Mucosa of descending colon (tissue), 3 donors: Measurements from ENCODE around the gene NMNAT2. TPM values are rescaled to one million over a fixed set of nuclear protein-coding genes. Genes with fewer than 3 reads are reported as not detected.

Source experiments
- ATAC-seq: fragments of 200-7000 bp; cut with Tn5 transposase; one replicate; pipeline ENCODE4 v1.9.1; 2020; ENCODE audit warnings: mild to moderate bottlenecking, moderate library complexity
- DNase-seq, 3 donors: peaks; one replicate each; pipeline ENCODE4 v3.0.0-alpha.2; 2020
- H3K36me3 ChIP-seq: fragments of 200-600 bp; one replicate; pipeline ENCODE4 v1.8.0; 2021; ENCODE audit warnings: low read depth, mild to moderate bottlenecking
- H3K4me1 ChIP-seq: fragments of 200-600 bp; one replicate; pipeline ENCODE4 v1.8.0; 2021; ENCODE audit warnings: low read depth, mild to moderate bottlenecking
- H3K4me3 ChIP-seq: fragments of 200-600 bp; one replicate; pipeline ENCODE4 v1.8.0; 2021; ENCODE audit warnings: mild to moderate bottlenecking
- H3K9me3 ChIP-seq: fragments of 200-600 bp; one replicate; pipeline ENCODE4 v1.8.0; 2021; ENCODE audit warnings: mild to moderate bottlenecking
- intact Hi-C, 2 donors: fragments of 100-400 bp; cut with DNase I in 1 of 2; cut with micrococcal nuclease in 1 of 2; formaldehyde crosslinking; loops; one replicate each; pipeline versions ENCODE4 v1.11.0 to v1.11.1; 2022; cut with DNase I, micrococcal nuclease
- total RNA-seq, 3 donors: library from RNA; stranded (reverse); fragmentation: NEBNext Ultra II Directional in 2 of 3; extraction: Animal tissue kit (Norgen Biotek cat#: 25700) in 2 of 3; gene quantifications; one replicate each; pipeline versions ENCODE4 v1.2.1 to v1.2.4, GENCODE V29; 2021 to 2023
- TF ChIP-seq, protein P1 (sequence below): fragments of 200-600 bp; IDR thresholded peaks from one replicate; pipeline ENCODE4 v1.8.0; 2022; ENCODE audit warnings: antibody characterized with exemption, mild to moderate bottlenecking
- donor health status: DM: no; HTN: no; CAD: no; lungs with moderate emphysema.
- donor health status: DM: no; HTN: no; CAD: no.
- donor health status: DM: no; HTN: yes; CAD: no.

NMNAT2 gene
- total RNA-seq, 3 donors from 2014 or later = 0.29 to 3.6 (median 0.87) TPM

DNA sequence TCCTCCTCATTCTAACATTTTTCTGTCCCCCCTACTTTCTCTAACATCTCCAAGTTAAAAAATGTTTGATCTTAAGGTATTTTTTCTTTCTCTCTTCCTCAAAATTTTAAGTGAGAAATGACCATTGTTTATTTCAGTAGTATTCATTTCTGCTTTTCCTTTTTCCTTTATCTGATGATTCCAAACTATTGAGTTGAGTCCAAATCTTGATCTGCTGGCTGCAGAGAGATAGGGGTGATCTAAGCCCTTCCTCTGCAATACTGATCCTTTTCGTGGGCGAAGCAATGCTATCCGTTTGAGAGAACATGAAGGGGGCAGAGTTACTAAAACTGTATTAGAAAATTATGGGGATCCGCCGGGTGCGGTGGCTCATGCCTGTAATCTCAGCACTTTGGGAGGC is 516 bp upstream of the NMNAT2 start:
- intact Hi-C loops = no loop called here
- no peak for ATAC-seq

DNA sequence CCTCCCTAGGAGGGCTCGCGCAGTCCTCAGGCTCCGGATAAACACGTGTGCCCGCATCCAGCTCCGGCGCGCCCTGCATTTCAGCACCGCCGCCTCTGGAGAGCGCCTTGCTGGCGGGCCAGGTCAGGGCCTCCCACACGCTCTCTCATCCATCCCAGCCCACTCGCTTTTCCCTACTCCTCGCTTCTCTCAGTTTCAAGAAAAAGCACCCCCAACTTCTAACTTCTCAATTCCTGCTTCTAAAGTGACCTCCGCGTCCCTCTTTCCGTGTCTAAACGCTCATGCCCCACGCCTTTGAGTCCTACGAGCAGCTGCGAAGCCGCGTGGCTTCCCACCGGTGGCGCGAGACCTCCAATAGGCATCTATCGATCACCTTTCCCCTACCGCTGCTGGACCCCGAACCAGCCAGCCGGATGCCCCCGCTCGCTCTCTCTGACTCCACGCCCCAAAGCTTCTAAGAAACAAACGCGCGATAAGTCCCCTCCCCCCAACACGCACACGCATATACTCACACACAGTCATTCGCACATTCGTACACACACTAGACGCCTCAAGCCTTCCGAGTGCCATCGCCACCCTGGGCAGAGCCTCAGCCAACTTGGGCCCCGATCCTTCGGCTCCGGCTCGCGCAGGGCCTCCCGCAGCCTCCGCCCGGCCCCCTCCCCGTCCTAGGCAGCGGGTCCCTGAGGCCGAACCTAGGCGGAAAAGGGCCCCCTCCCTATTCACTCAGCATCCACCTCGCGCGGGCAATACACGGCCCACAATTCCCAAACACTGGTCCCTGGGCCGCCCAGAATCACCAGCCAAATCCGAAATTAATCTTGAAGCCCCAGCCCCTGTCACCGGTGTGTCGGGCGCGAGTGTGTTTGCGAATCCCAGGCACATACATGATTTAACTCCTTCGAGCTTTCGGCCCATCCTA is 1.1 kb downstream of the NMNAT2 start:
- H3K4me3 ChIP-seq = no peak overlapping the region
- DNase-seq (peak in 2 of 3 donors; percentile 61 to 69), ATAC-seq (peak; percentile 73)
- no peaks in the 10 kb centered on the region for H3K9me3 ChIP-seq
- TF ChIP-seq, protein P1, sequence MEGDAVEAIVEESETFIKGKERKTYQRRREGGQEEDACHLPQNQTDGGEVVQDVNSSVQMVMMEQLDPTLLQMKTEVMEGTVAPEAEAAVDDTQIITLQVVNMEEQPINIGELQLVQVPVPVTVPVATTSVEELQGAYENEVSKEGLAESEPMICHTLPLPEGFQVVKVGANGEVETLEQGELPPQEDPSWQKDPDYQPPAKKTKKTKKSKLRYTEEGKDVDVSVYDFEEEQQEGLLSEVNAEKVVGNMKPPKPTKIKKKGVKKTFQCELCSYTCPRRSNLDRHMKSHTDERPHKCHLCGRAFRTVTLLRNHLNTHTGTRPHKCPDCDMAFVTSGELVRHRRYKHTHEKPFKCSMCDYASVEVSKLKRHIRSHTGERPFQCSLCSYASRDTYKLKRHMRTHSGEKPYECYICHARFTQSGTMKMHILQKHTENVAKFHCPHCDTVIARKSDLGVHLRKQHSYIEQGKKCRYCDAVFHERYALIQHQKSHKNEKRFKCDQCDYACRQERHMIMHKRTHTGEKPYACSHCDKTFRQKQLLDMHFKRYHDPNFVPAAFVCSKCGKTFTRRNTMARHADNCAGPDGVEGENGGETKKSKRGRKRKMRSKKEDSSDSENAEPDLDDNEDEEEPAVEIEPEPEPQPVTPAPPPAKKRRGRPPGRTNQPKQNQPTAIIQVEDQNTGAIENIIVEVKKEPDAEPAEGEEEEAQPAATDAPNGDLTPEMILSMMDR = no peak
- peaks cover 6% of the 10 kb centered on the region for H3K4me1 ChIP-seq
- H3K36me3 ChIP-seq = no peaks in the 10 kb centered on the region
- intact Hi-C loops = no loop called here

More for the DNA sequence above, 516 bp upstream of the NMNAT2 start:
- Histone ChIP-seq H3K9me3 (no peaks in the 10 kb centered on the region), H3K4me3 (no peak overlapping the region), H3K4me1 (peaks cover 6% of the 10 kb centered on the region), H3K36me3 (no peaks in the 10 kb centered on the region)
- no peak for DNase-seq
- TF ChIP-seq, protein P1 = no peak

DNA sequence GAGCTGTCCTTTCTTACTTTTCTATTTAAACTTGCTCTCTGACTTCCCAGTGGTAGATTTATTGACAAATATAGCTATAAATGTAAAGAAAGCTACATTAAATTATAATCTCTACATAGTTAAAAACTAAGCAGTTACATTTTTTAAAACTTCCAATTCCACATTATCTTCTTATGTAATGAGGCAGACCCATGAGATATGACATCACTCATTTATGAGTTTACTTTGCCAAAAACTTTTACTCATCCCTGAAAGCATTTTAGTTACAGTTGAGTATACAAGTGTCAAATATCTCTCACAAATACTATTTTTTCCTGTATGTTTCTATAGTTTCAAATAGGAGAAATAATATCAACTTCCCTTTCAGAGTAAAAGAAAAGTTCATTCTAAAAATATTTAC is 3.8 kb downstream of the NMNAT2 start:
- no peaks in the 10 kb centered on the region for H3K9me3 ChIP-seq
- H3K4me3 ChIP-seq = no peak overlapping the region
- peaks cover 6% of the 10 kb centered on the region for H3K4me1 ChIP-seq
- TF ChIP-seq, protein P1 = no peak
- intact Hi-C loops = no loop called here
- H3K36me3 ChIP-seq = no peaks in the 10 kb centered on the region
- DNase-seq (no peak), ATAC-seq (no peak)

DNA sequence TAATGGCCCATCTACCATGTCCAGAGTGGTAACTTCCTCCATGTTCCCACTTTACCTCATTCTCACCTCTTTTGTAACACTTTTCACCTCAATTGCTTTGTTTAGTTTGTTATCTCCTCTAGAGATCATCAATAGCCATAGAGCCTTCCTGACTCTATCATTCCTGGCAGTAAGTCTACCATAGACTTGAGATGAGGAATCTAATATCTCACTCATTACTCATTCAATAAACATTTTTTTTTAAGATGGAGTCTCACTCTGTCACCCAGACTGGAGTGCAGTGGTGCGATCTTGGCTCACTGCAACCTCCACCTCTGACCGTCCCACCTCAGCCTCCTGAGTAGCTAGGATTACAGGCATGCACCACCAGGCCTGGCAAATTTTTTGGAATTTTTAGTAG is 7.1 kb downstream of the NMNAT2 start:
- ATAC-seq = no peak
- no peaks in the 10 kb centered on the region for H3K9me3 ChIP-seq
- DNase-seq = no peak
- H3K36me3 ChIP-seq = no peaks in the 10 kb centered on the region
- no peak overlapping the region for H3K4me3 ChIP-seq
- TF ChIP-seq, protein P1 = no peak
- intact Hi-C loops = no loop called here
- H3K4me1 ChIP-seq = no peaks in the 10 kb centered on the region

DNA sequence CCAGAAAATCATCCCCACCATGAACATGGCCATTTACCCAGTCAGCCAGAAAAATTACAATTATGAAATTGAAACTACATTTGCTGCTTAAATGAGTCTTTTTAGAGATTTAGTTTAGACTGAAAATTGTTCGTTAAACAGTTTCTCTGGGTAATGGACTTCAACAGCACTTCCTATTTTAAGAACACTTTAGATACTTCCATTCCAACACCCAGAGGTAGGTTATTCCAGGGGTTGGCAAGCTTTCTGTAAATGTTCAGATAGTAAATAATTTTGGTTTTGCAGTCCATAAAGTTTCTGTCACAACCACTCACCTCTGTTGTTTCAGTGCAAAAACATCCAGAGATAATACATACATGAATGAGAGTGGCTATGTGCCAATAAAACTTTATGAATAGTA is 10.2 kb downstream of the NMNAT2 start:
- Histone ChIP-seq H3K36me3 (no peaks in the 10 kb centered on the region), H3K4me3 (no peak overlapping the region), H3K9me3 (no peaks in the 10 kb centered on the region), H3K4me1 (no peaks in the 10 kb centered on the region)
- ATAC-seq = no peak
- DNase-seq = no peak
- intact Hi-C loops = no loop called here
- TF ChIP-seq, protein P1 = no peak
